Panc1 (cell line): ENCODE data around the gene CD164L2. TPM values are rescaled to one million over a fixed set of nuclear protein-coding genes. Genes with fewer than 3 reads are reported as not detected.

Experiments
- ATAC-seq: fragments of 200-7000 bp; cut with Tn5 transposase; 2 replicates; pipeline ENCODE4 v1.9.1; 2020; ENCODE audit warnings: mild to moderate bottlenecking, moderate library complexity
- BruUV-seq: library from RNA; stranded (reverse); fragments of 400-500 nt; replicated peaks from 2 replicates; lab custom pipeline; 2021; lab: Mats Ljungman, UMichigan
- CTCF ChIA-PET: fragments of 300-600 bp; sonication (Branson Sonifier 250); formaldehyde crosslinking; loops from one replicate; lab custom pipeline; 2022; ENCODE audit warnings: antibody characterized with exemption; lab: Charles Lee
- POLR2A ChIA-PET: fragments of 300-600 bp; sonication (Branson Sonifier 250); formaldehyde crosslinking; loops from one replicate; lab custom pipeline; 2022; ENCODE audit warnings: antibody characterized with exemption; lab: Charles Lee
- DNase-seq: peaks from one replicate; pipeline ENCODE4 v3.0.0-alpha.2; 2010; ENCODE audit warnings: low read depth, low spot score
- H3K27ac ChIP-seq: 2 replicates; pipeline ENCODE4 v1.5.1; 2011; ENCODE audit warnings: mild to moderate bottlenecking, low read length, inconsistent platforms
- H3K27me3 ChIP-seq: fragments of 200-500 bp; sonication (Bioruptor generic); 2 replicates; pipeline ENCODE4 v1.6.0; 2014; ENCODE audit warnings: low read length, inconsistent platforms; ENCODE audit not compliant: control insufficient read depth, insufficient read depth
- H3K36me3 ChIP-seq: fragments of 200-500 bp; sonication (Bioruptor generic); 2 replicates; pipeline ENCODE4 v1.5.1; 2014; ENCODE audit warnings: inconsistent platforms, mild to moderate bottlenecking, low read length, moderate library complexity; ENCODE audit not compliant: control insufficient read depth, insufficient read depth
- H3K4me1 ChIP-seq: 2 replicates; pipeline ENCODE4 v1.5.1; 2011; ENCODE audit warnings: inconsistent platforms, mild to moderate bottlenecking, low read length, moderate library complexity; ENCODE audit not compliant: control insufficient read depth, insufficient read depth
- H3K4me3 ChIP-seq, 2 experiments: 2 replicates each; pipeline ENCODE4 v1.5.1; 2011 to 2012; ENCODE audit warnings: low read depth in 2 of 2, low read length in 2 of 2, mild to moderate bottlenecking in 2 of 2, inconsistent platforms in 1 of 2, moderate library complexity in 1 of 2
- H3K9me3 ChIP-seq: fragments of 200-500 bp; sonication (Bioruptor generic); 2 replicates; pipeline ENCODE4 v1.5.1; 2014; ENCODE audit warnings: low read depth, mild to moderate bottlenecking, inconsistent platforms, low read length, moderate library complexity; ENCODE audit not compliant: control insufficient read depth, insufficient read depth
- POLR2AphosphoS5 ChIP-seq: IDR thresholded peaks from 2 replicates; pipeline ENCODE4 v1.6.1; 2012; ENCODE audit warnings: mild to moderate bottlenecking, low read depth, low read length, moderate library complexity
- SIN3A ChIP-seq: IDR thresholded peaks from 2 replicates; pipeline ENCODE4 v1.6.1; 2012; ENCODE audit warnings: low read depth, mild to moderate bottlenecking, low read length, moderate library complexity, borderline replicate concordance; ENCODE audit not compliant: insufficient read depth
- TCF7L2 ChIP-seq: IDR thresholded peaks from 2 replicates; pipeline ENCODE4 v1.6.1; 2011; ENCODE audit warnings: mild to moderate bottlenecking, low read depth, low read length, inconsistent platforms
- in situ Hi-C: cut with HindIII; loops from 2 replicates; pipeline ENCODE4 v1.10.0; 2016; ENCODE audit warnings: low sequenced_read_pairs, low pct_unique_long_range_greater_than_20kb
- intact Hi-C: fragments of 100-400 bp; cut with micrococcal nuclease; formaldehyde crosslinking; loops from one replicate; pipeline ENCODE4 v1.10.0; 2022; ENCODE audit not compliant: unreplicated experiment
- total RNA-seq: library from RNA; stranded (reverse); gene quantifications from one replicate; pipeline ENCODE4 v1.2.1, GENCODE V29; 2021; ENCODE audit not compliant: unreplicated experiment
- TF ChIP-seq, protein P1 (sequence below), 2 experiments: IDR thresholded peaks; 2 replicates each; pipeline ENCODE4 v1.6.1; 2011 to 2012; ENCODE audit warnings: low read depth in 2 of 2, control low read depth in 1 of 2, low read length in 1 of 2, mild to moderate bottlenecking in 1 of 2, moderate library complexity in 1 of 2; ENCODE audit not compliant: insufficient read depth in 1 of 2
- TF ChIP-seq, protein P2 (sequence below): fragments of 450-650 bp; IDR thresholded peaks from 2 replicates; pipeline ENCODE4 v1.5.1; 2017; ENCODE audit warnings: mild to moderate bottlenecking

The CD164L2 gene
- total RNA-seq, 1 experiment from 2014 or later, result 0.13 TPM

DNA sequence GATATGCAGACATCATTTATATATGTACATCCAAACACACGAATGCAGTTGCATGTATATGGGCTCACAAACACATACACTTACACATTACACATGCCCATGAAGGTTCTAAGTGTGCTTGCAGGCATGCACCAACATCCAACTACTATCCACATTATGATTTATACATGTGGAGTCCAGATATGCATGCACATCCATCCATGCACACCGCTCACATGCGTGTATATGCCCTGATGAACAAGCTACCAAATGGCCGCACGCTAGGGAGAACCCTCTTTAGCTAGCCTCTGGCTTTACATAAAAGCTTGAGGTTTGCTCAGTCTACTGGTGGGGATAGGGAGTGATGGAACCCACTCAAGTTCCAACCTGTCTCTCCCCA is 17.8 kb upstream of the CD164L2 start:
- Histone ChIP-seq H3K4me3 (no peak overlapping the region), H3K4me1 (no peaks in the 10 kb centered on the region; the same call in 1 of the 2 replicates), H3K27me3 (no peaks in the 10 kb centered on the region), H3K9me3 (no peaks in the 10 kb centered on the region), H3K27ac (no peak overlapping the region), H3K36me3 (no peaks in the 10 kb centered on the region)
- in situ Hi-C loops (no loop called here), intact Hi-C loops (no loop called here)
- TF ChIP-seq TCF7L2 (no peak), SIN3A (no peak), POLR2AphosphoS5 (no peak)
- TF ChIP-seq, protein P1, sequence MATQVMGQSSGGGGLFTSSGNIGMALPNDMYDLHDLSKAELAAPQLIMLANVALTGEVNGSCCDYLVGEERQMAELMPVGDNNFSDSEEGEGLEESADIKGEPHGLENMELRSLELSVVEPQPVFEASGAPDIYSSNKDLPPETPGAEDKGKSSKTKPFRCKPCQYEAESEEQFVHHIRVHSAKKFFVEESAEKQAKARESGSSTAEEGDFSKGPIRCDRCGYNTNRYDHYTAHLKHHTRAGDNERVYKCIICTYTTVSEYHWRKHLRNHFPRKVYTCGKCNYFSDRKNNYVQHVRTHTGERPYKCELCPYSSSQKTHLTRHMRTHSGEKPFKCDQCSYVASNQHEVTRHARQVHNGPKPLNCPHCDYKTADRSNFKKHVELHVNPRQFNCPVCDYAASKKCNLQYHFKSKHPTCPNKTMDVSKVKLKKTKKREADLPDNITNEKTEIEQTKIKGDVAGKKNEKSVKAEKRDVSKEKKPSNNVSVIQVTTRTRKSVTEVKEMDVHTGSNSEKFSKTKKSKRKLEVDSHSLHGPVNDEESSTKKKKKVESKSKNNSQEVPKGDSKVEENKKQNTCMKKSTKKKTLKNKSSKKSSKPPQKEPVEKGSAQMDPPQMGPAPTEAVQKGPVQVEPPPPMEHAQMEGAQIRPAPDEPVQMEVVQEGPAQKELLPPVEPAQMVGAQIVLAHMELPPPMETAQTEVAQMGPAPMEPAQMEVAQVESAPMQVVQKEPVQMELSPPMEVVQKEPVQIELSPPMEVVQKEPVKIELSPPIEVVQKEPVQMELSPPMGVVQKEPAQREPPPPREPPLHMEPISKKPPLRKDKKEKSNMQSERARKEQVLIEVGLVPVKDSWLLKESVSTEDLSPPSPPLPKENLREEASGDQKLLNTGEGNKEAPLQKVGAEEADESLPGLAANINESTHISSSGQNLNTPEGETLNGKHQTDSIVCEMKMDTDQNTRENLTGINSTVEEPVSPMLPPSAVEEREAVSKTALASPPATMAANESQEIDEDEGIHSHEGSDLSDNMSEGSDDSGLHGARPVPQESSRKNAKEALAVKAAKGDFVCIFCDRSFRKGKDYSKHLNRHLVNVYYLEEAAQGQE (IDR thresholded peaks at IDR 0.05; ENCODE audit: insufficient read depth in 1 of 2, low read depth in 2 of 2, low read length in 1 of 2), result no peak
- TF ChIP-seq, protein P2, sequence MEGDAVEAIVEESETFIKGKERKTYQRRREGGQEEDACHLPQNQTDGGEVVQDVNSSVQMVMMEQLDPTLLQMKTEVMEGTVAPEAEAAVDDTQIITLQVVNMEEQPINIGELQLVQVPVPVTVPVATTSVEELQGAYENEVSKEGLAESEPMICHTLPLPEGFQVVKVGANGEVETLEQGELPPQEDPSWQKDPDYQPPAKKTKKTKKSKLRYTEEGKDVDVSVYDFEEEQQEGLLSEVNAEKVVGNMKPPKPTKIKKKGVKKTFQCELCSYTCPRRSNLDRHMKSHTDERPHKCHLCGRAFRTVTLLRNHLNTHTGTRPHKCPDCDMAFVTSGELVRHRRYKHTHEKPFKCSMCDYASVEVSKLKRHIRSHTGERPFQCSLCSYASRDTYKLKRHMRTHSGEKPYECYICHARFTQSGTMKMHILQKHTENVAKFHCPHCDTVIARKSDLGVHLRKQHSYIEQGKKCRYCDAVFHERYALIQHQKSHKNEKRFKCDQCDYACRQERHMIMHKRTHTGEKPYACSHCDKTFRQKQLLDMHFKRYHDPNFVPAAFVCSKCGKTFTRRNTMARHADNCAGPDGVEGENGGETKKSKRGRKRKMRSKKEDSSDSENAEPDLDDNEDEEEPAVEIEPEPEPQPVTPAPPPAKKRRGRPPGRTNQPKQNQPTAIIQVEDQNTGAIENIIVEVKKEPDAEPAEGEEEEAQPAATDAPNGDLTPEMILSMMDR, result no peak
- DNase-seq (no peak), ATAC-seq (no peak)
- ChIA-PET POLR2A (no interaction called here), CTCF (interaction anchor here (1.1 kb wide), 1 partner anchor 94 kb away, joined by 3 read pairs; no protein-coding TSS in a partner anchor)
- BruUV-seq, result no TSS peak

DNA sequence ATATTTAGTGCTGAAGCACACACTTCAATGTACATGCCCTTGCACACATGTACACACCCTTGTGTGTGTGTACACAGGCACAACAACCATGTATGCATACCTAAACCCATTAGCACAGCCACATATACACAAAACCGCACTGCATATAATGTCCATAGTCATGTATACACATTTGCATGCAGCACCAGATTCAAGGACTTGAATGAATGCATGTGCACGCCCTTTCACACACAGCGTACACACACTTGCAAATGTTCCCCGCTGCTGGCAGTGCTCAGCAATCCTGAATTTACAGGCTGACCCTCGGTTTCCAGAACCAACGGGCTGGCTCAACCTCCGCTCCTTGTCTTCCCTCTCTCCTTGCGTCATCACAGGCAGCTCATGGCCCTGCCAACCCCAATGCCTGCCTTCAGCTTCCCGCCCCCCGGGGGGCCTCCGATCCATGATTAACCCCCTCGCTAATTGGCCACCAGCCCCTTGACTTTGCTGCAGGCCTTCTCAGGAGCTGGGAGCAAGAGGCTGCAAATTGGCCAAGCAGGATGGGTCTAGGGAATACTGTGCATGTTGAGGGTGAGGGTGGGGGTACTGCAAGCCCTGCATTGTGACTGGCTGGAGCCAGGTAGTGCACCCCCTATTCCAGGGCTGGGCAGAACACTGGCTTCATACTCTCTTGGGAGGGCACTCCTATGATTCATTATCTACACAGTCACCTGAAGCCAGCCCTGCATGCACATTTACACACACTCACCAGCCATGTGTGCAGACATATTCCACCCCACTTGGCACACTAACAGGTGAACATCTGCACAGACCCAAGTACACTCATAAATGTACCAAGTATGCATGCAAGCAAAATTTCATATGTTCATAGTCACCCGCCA is 17.2 kb upstream of the CD164L2 start:
- TF ChIP-seq POLR2AphosphoS5 (no peak), SIN3A (no peak), TCF7L2 (no peak)
- TF ChIP-seq, protein P2, result no peak
- TF ChIP-seq, protein P1 (IDR thresholded peaks at IDR 0.05; ENCODE audit: insufficient read depth in 1 of 2, low read depth in 2 of 2, low read length in 1 of 2), result no peak
- in situ Hi-C loops, result no loop called here
- no TSS peak for BruUV-seq
- Histone ChIP-seq H3K27me3 (no peaks in the 10 kb centered on the region), H3K27ac (no peak overlapping the region), H3K36me3 (no peaks in the 10 kb centered on the region), H3K9me3 (no peaks in the 10 kb centered on the region), H3K4me1 (no peaks in the 10 kb centered on the region; the same call in 1 of the 2 replicates), H3K4me3 (no peak overlapping the region)
- POLR2A ChIA-PET, result no interaction called here
- intact Hi-C loops, result no loop called here
- DNase-seq, result no peak
- CTCF ChIA-PET, result no interaction called here
- peak; percentile 15; the same call in 1 of the 2 replicates for ATAC-seq
